GM21381 (cell line): ENCODE results near the gene PIGK.

Experiments used
- ATAC-seq: cut with Tn5 transposase; IDR thresholded peaks from one replicate; pipeline ENCODE4 v1.9.1; 2021; ENCODE audit warnings: mild to moderate bottlenecking, moderate library complexity; ENCODE audit not compliant: unreplicated experiment

Gene PIGK

GRCh38 chr1:77040826-77041225 is 178.4 kb downstream of the PIGK start:
- no peak for ATAC-seq

GRCh38 chr1:77039739-77040138 is 179.5 kb downstream of the PIGK start:
- ATAC-seq: no peak

- no peak for ATAC-seq
These were observed 180.1 kb downstream of the PIGK start for GRCh38 chr1:77039111-77039510.
